ENCODE measurements around the gene CIDEB.

The CIDEB gene

DNA sequence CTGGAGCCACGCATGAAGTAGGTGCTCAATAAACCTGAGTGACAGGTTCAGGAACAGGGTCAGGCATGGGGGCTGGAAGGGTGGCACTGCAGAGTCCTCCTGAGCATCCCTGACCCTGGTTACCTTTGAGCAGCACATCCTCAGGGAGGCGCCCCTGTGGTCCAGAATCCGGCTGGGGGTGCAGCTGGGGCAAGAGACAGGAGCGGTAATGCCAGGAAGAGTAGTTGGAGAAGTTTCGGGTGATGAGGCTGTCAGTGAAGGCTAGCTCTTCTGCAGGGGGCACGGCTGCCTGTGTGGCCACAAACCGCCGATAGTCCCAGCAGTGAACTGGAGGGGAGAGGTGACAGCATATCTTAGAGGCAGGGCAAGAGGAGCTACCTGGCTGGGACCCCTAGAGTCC is 38.4 kb downstream of the CIDEB start:
- DNase-seq: no peak

DNA sequence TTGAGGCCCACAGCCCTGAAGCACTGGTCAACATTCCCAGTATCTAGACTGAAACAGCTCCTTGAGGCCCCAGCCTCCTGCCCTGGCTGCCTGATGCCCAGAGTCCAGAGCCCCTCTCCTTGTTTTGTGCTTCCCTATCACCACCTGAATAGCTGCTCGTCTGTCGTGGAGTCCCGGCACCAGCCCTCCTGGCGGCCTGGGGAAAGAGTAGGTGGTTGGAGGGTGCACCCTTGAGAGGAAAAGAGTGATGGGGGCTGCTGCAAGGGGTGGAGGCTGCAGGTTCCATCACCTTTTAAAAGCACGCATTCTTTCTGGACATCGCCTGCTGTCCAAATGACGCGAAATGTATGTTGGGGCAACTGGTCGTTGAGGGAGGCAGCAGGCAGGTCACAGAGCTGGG is 39.6 kb downstream of the CIDEB start:
- DNase-seq: no peak

DNA sequence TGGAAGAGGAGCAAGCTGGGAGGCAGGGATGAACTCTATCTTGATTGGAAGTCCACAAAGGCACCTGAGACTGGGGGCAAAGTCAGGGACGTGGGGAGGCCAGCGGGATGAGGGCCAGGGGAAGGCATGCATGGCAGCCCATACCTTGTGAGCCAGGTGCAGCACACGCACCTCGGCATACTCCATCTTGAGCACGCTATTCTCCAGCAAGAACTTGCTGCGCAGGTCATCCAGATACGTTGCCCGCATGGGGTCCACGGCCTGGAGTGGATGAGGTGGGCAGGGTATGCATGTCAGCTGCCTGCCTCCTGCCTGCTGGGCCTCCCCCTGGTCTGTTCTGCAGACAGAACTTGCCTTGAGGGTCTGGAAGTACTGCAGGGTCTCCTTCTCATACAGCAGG is 40.3 kb downstream of the CIDEB start:
- no peak for DNase-seq

DNA sequence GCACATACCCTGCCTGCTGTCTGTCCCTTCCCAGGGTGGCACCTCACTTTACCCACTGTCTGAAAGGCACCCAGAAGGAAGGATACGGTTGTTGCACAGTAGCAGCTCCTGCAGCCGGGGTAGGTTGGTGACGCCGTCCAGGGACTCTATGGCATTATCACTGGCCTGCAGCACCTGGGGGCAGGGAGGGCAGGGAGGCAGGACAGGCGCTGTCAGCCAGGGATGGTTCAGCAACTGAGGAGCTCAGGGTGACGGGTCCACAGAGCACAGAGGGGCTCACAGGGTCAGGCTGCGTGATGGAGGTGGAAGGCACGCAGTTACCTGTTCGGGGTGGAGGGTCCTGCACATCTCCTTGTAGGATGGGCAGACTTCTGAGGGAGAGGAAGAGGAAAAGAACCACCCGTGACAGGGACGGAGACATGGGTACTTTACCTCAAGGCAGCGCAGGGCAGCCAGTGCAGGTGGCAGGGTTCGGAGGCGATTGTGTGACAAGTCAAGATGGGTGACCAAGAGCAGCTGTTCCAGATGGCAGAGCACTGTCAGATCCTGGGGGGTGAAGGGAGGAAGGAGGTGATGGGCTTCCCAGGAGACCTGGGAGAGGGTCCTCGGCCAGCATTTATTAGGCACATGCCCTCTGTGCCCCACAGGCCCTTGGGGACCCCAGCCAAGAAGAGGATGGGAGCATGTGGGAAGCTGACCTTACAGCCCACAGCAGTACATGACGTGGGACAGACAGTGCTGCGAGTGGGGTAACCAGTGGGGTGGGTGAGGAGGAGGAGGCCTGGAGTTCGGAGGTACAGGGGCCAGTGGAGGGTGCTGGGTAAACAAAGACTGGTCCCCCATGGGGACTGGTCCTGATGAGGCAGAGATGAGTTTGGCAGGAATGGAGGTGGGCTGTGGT is 41.2 kb downstream of the CIDEB start:
- no peak for DNase-seq

DNA sequence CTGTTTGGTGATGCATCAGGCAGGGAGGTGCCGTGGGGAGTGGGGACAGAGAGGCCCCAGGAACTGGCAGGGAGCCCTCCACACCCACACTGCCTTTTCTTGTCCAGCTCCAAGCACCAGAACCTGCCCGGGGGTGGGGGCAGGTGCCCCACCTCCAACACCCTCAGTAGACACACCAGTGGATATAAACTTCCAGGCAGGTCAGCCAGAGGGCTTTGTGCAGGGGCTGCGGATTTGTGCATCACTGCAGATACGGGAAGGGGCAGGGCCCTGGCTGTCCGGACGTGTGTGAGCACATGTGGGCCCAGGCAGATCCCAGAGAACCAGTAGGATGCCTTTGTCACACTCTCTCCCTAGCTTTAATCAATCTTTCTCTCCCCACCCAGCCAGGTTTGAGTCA is 43.5 kb downstream of the CIDEB start:
- DNase-seq: no peak

DNA sequence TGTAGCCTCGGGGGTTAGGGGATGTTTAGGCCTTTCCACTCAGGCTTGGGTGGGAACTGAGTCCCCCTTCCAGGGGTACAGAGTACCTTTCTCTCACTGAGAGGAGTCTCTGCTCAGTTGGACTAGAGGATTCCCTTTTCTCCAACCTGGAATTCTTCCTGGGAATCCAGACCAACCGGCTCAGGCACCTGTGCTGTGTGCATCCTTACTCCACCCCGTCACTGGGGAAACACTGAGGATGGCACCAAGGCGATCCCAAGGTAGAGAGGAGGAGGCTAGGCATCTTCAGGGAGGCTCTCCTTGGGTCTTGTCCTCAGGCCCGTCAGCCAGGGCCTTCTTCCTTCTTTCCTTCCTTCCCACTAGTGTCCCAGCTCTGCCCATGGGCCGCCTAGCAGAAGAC is 43.9 kb downstream of the CIDEB start:
- DNase-seq: no peak

DNA sequence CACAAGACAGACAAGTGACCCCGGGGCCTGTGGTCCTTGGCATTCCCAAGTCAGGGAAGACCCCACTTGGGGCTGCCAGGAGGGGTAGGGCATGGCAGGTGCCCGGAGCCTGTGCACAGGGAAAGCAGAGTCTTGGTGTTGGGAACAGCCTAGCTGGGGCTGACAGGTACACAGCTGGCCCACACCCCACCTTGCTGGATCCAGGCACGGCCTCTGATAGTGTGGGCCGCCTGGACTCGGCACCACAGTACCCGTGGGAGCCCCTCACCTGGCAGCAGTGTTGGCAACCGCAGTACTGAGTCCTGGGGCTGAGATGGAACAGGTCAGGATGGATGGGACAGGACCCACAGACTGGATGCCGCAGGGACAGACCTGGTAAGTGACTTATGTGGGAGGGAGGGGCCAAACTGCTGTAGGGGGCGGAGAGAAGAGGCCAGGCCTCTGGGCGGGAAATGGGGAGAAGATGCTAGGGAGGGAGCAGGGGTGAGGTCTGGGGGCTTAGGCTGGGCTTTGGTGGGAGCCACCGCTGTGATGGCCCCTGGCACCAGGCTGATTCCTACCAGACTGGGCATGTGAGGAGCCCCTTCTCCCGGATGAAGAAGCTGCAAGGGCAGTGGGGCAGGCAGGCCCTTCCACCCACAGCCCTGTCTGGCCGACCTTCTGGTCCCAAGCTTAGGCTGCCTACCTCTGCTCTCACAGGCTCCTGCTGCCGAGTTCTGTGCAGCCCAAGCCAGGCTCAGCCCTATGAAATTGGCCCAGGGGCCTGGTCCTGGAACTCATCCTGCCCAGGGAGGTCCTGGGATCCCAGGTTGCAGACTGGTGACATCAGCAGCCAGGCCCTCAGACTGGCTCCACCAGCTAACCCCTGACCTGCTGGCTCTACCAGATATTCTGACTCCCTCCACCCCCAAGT is 44.7 kb downstream of the CIDEB start, which contains the start of gene TGM1:
TSS of gene TGM1 (minus strand) at position 357 of the 913 bp plus-strand sequence. CDS start 825 bp downstream, outside the sequence.
- no peak for DNase-seq

DNA sequence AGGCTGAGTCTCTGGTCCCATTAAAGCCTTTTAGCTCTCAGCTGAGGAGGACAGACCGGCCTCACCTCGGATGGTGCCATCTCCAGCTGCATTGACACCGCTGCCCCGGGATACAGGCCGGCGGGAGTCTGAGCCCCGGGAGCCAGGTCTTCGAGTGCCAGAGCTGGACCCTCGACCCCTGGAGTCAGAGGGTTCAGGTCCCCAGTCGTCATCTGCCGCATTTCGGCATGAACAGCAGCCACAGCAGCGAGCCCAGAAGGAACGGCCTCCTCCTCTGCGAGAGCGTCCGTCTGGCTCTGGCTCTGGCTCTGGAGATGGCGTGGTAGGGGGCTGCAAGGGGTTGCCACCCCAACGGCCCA is 45.8 kb downstream of the CIDEB start:
- no peak for DNase-seq

DNA sequence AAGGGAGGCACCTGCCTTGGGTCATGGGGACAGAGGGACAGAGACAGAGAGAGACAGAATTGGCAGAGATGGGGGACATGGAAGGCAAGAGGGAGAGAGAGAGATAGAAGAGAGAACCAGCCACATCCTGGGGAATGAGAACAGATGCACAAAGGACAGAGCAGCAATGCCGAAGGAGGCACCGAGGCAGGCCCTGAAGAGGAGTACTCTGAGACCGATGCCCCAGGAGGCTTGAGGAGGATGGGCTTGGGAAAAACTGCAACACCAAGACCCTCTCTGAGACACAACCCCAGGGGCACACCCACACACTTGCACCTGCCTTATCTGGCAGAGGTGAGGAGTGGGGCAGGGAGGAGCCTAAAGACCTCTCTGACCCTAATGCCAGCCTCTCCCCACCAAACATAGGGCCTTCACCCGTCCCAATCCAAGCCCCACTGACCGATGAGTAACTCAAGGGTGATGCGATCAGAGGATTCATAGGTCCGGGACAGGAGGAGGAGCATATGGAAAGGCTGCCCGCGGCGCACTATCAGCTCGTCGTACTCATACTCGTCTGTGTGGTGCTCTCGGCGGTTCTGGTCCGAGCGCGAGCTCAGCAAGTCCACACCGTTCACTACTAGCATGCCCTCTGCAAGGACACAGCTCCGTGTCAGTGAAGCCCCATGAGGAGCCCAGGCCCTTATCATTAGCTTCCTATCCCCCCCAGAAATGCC is 46.4 kb downstream of the CIDEB start:
- no peak for DNase-seq

DNA sequence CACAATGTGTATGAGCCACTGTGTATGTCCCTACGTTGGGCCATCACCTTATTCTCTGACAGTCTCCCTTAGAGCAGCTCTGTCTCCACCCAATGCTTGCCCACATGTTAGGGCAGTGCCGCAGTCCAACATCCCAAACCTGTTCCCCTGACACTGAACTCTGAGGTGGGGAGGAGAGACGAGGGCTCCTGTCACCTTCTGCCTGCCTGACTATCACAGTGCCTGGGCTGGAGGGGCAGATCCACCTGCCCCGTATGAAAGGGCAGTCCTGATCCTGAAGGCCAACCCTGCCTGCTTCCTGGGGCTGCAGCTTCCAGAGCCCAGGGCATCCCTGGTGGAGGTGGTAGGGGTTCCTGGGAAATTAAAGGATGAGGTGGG is 47.0 kb downstream of the CIDEB start:
- DNase-seq: no peak

DNA sequence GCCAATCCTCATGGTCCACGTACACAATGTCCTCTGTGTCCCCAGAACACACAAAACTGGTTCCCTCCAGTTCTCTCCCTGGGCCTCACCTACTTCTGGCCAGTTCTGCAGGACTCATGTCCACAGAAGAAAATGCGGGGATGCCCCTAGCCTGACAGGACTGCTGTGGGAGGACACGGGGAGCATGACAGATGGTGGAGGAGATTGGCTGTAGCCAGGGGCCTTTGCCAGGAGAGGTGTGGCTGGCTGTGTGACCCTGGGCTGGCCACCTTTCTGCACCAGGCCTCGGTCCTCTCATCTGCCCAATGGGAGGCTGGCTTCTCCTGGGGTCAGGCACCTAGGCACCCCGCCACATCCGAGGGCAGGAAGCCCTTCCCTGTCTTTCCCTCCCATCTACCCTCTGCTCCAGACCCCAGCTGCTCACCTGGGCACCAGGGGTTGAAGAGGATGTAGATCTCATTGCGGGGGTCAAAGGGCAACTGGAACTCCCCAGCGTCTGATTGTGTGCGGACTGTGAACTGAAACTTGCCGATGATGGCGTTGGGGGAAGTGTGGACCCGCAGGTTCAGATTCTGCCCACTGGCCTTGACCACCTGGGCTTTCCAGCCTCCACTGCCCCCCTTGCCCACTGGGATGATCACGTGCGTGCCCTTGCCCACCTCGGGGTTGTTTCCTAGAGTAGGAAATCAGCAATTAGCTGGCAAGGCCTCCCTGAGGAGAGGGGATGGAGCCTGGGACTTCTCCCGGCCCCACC is 47.6 kb downstream of the CIDEB start:
- DNase-seq: no peak

DNA sequence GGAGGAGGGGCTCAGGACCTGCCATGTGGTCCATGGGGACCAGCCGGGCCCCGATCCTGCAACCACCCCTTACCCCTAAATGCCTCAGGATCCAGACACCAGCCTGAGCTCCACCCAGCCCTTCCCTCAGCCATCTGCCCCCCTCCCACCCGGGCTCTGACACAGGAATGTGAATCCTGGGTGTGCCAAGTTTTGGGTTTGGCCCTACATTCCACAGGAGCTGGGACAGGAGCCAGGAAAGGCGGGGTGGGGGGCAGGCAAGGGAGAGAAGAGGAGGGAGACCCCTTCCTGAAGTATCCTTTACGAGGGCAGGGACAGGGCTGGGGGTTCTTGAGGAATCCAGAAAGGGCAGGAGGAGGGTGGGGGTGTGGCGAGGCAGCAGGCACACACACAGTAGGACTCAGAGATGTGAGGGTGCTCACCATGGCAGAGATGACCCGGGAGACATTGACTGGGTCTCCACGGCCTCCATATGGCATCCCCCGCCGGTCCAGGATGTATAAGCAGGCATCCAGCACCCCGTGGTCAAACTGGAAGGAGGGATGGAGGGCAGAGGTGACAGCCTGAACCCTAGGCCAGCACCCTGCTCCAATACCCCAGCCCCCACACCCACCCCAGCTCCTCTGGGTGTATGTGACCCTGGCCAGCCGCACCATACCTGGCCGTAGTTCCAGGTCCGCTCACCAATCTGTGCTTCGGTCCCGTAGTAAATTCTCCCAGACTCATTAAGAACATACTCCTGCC is 48.3 kb downstream of the CIDEB start:
- no peak for DNase-seq

DNA sequence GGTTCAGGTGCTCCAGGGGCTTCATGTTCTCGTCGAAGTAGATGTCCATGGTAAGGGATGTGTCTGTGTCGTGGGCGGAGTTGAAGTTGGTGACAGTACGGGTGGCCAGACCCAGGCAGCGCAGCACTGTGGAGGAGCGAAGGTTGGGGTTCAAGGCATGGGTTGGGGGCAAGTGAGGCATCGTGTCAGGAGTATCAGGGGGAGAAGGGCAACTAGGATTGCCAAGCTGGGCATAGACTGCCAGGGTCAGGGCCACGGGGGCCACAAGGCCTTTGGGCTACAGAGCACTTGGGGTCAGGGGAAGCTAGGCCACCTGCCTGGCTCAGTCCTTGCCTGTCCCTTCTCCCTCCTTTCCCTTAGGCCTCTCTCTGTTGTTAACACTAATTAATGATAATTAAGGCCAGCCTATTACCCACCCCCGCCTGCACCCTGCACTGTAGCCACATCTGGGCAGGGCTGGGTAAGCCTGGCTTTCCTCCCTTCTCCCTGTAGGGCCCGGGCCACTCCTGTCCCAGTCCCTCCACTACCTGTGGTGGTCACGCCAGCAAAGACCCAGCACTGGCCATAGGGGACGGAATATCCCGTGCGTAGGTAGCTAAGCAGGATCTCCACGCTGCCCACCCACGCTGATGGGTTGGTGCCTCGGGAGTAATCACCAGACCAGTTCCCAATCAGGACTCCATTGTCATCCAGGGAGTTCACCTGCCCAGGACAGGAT is 49.1 kb downstream of the CIDEB start:
- DNase-seq: no peak

DNA sequence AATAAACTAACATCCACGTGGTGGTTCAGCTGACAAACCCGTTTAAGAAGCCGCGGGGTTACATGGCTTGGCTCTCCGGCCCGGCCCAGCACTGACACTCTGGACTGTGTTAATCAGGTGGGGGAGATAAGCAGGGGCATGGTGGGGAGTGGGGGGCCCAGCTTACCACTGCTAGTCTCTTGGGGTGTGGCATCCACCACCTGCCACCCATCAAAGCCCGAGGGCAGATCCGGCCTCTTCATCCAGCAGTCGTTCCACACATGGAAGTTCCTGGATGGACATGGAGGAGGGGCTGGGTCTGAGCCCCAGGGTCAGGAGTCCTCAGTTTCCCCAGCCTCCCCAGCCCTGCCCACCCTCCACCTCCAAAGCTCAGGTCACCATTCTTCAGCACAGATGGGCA is 49.7 kb downstream of the CIDEB start:
- no peak for DNase-seq

DNA sequence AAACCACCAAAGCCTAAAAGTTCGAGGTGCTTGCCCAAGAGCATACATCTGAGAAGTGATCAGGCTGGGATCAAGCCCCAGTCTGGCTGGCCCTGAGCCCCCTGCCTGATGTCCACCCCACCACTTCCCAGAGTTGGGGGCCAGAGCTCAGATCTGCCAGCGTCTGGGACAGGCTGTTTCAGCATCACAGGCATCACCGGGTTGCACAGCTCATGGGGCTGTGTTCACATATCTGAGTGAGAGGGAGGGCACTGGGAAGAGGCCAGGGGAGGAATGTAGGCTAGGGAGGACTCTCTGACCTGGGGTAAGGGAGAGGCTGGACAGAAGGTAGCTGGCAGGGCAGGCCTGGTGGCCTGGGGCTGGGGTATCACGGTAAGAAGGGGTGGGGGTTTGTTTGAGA is 50.8 kb downstream of the CIDEB start:
- no peak for DNase-seq

DNA sequence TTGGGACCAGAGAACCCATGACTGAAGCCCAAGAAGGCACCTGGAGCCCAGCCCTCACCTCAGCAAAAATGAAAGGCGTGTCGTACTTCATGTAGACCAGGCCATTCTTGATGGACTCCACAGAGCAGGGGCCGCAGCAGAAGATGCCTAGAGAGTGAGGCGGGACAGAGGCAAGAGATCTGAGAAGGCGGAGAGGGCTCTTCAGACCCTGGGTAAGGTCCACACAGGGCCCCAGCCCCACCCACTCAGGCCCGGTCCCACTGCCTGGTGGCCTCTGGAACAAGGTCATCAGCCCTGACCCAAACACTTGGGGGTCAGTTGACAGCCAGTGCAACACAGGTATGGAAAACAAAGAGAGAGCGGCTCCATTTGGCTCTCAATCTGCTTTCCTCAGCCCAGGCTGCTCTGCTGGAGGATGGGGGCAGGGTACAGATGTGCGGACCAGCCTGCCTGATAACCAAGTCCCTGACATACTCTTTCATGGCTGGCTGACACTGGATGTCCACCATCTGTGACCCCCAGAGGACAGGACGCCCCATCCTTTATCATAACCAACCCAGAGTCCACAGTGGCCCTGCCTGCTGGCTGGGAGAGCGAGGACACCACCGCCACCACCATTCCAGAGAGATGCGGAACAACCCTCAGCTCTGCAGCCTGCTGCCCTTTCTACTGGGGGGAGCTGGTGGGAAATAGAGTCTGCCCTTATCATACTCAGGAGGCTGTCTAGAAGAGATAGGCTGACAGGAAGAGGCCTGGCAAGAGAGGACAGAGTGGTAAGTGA is 51.7 kb downstream of the CIDEB start:
- no peak for DNase-seq

DNA sequence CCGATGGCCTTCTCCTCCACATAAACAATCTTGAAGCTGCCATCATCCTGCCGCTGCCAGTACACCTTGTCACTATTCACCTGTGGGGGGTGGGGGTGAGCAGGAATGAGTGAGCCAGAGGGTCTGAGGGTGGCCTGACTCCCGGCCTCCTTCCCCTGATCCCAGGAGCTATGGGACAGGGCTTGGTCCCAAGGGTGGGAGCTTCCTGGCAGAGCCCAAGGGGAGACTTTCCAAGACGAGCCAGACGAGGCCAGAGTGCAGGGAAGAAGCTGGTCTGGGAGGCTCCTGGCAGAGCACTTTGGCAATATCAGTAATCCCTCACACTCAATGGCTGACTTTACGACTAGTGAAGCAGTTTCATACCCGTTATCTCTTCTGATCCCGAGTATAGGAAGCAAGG is 52.3 kb downstream of the CIDEB start:
- DNase-seq: no peak
